CD1c-positive myeloid dendritic cell (primary cell): ENCODE results near the gene NSMF.
A peak's percentile ranks its signal among the peaks of the same experiment; 100 is the strongest.

Experiments used
- DNase-seq: peaks from one replicate; pipeline ENCODE4 v3.0.0-alpha.2; 2016; ENCODE audit errors: extremely low spot score

The NSMF gene

GRCh38 chr9:137459152-137459600 lies at the start of gene NSMF:
Gene NSMF, minus strand, starts transcription at chr9:137459334. Its CDS starts 232 bp downstream, at chr9:137459102.
- peak; percentile 97 for DNase-seq

- no peak for DNase-seq
Measured at GRCh38 chr9:137506702-137507171, 47.6 kb upstream of the NSMF start.

- DNase-seq: no peak
Measured at GRCh38 chr9:137506274-137506673, 47.1 kb upstream of the NSMF start.

- no peak for DNase-seq
Measured at GRCh38 chr9:137505421-137506140, 46.4 kb upstream of the NSMF start.

- no peak for DNase-seq
Measured at GRCh38 chr9:137504432-137504777, 45.3 kb upstream of the NSMF start.

- no peak for DNase-seq
Measured at GRCh38 chr9:137502008-137502911, 43.1 kb upstream of the NSMF start.

- DNase-seq: no peak
Measured at GRCh38 chr9:137501457-137501856, 42.3 kb upstream of the NSMF start.

GRCh38 chr9:137500666-137501397 lies 41.7 kb upstream of the NSMF start:
- no peak for DNase-seq

- DNase-seq: no peak
Measured at GRCh38 chr9:137499858-137500661, 40.9 kb upstream of the NSMF start.

GRCh38 chr9:137499416-137499815 lies 40.3 kb upstream of the NSMF start:
- no peak for DNase-seq

- no peak for DNase-seq
Measured at GRCh38 chr9:137498720-137499150, 39.6 kb upstream of the NSMF start.

- DNase-seq: no peak
Measured at GRCh38 chr9:137497921-137498719, 39.0 kb upstream of the NSMF start.

GRCh38 chr9:137496601-137497375 lies 37.7 kb upstream of the NSMF start:
- no peak for DNase-seq

- DNase-seq: no peak
Measured at GRCh38 chr9:137494550-137495351, 35.6 kb upstream of the NSMF start.

GRCh38 chr9:137494104-137494544 lies 35.0 kb upstream of the NSMF start:
- peak; percentile 68 for DNase-seq

GRCh38 chr9:137493364-137494103 lies 34.4 kb upstream of the NSMF start:
- DNase-seq: no peak

GRCh38 chr9:137492464-137493363 lies 33.6 kb upstream of the NSMF start:
- peak; percentile 9 for DNase-seq
